GM23248 (cell line): ENCODE measurements around the gene DTX1.

ENCODE experiments used
- EZH2 ChIP-seq: fragments of 200-600 bp; sonication (generic); IDR thresholded peaks from 2 replicates; pipeline ENCODE4 v1.6.1; 2018; ENCODE audit warnings: antibody characterized with exemption, mild to moderate bottlenecking; ENCODE audit not compliant: insufficient read depth, poor library complexity, severe bottlenecking
- EZH2phosphoT487 ChIP-seq: fragments of 200-600 bp; sonication (generic); IDR thresholded peaks from 2 replicates; pipeline ENCODE4 v1.6.1; 2018; ENCODE audit warnings: antibody characterized with exemption, moderate library complexity, mild to moderate bottlenecking, low read depth; ENCODE audit not compliant: insufficient read depth

DNA sequence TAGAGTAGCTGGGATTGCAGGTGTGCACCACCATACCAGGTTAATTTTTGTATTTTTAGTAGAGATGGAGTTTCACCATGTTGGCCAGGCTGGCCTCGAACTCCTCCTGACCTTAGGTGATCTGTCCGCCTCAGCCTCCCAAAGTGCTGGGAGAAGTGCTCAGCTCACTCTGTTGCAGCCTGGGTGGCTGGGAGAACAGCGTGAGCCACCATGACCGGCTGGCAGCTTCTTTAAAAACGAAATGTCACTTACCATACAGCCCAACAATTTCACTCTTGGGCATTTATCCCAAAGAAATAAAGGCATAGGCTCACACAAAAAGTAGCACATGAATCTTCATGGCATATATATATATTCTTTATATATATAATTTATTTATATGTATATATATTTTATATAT is 88.3 kb downstream of the DTX1 start:
- no peak for TF ChIP-seq EZH2phosphoT487
- no peak for TF ChIP-seq EZH2
